SK-N-MC (cell line): Measurements from ENCODE around the gene GAL3ST1.

Experiments
- EZH2 ChIP-seq: fragments of 200-600 bp; sonication (generic); IDR thresholded peaks from one replicate; pipeline ENCODE4 v1.6.1; 2017; ENCODE audit warnings: antibody characterized with exemption
- FOXP2 ChIP-seq: optimal IDR thresholded peaks from 2 replicates; pipeline ENCODE3; 2011; ENCODE audit warnings: mild to moderate bottlenecking, moderate library complexity; ENCODE audit not compliant: insufficient read depth; ENCODE audit errors: extremely low read length, control extremely low read depth

GRCh38 chr22:30507670-30508069, 66.8 kb downstream of the GAL3ST1 start:
- no peak for TF ChIP-seq EZH2
- no peak for TF ChIP-seq FOXP2
